LNCAP (cell line): ENCODE data around the gene COG8.

Experiments used
- TF ChIP-seq, protein P1 (sequence below): fragments of 450-650 bp; IDR thresholded peaks from 2 replicates; pipeline ENCODE4 v1.5.1; 2017; ENCODE audit warnings: mild to moderate bottlenecking

The COG8 gene

DNA sequence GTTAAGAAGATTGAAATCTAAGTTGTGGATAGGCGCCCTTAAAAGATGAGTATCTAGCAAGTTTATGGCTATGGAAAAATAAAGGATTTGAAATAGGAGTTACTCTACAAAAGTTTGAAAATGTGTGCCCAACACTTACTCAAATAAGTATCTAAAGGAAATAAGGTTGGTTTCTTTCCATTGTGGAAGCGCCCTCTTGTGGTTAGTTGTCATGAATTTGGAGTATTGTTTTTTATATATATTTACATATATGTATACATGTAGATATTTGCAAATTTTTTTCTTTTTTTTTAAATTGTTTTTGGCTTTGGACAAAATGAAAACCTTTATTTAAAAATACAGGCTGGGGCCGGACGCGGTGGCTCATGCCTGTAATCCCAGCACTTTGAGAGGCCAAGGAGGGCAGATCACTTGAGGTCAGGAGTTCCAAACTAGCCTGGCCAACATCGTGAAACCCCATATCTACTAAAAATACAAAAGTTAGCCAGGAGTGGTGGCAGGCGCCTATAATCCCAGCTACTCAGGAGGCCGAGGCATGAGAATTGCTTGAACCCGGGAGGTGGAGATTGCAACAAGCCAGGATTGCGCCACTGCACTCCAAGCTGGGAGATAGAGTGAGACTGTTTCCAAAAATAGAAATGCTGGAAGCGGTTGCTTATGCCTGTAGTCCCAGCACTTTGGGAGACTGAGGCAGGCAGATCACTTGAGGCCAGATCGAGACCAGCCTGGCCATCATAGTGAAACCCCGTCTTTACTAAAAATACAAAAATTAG lies 52.2 kb downstream of the COG8 start:
- TF ChIP-seq, protein P1, sequence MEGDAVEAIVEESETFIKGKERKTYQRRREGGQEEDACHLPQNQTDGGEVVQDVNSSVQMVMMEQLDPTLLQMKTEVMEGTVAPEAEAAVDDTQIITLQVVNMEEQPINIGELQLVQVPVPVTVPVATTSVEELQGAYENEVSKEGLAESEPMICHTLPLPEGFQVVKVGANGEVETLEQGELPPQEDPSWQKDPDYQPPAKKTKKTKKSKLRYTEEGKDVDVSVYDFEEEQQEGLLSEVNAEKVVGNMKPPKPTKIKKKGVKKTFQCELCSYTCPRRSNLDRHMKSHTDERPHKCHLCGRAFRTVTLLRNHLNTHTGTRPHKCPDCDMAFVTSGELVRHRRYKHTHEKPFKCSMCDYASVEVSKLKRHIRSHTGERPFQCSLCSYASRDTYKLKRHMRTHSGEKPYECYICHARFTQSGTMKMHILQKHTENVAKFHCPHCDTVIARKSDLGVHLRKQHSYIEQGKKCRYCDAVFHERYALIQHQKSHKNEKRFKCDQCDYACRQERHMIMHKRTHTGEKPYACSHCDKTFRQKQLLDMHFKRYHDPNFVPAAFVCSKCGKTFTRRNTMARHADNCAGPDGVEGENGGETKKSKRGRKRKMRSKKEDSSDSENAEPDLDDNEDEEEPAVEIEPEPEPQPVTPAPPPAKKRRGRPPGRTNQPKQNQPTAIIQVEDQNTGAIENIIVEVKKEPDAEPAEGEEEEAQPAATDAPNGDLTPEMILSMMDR = peak; percentile 59; the same call in 1 of the 2 replicates

DNA sequence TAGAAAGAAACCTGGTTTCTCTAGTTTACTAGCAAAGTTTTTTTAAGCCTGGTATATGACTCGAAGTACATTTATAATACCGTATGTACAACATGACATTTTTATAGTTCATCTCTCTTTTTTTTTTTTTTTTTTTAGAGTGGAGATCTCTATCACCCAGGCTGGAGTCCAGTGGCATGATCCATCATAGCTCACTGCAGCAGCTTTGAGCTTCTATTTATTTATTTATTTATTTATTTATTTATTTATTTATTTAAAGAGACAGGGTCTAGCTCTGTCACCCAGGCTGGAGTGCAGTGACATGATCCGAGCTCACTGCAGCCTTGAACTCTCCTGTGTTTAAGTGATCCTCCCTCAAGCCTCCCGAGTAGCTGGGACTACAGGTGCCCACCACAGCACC lies 54.1 kb downstream of the COG8 start:
- TF ChIP-seq, protein P1 = no peak

DNA sequence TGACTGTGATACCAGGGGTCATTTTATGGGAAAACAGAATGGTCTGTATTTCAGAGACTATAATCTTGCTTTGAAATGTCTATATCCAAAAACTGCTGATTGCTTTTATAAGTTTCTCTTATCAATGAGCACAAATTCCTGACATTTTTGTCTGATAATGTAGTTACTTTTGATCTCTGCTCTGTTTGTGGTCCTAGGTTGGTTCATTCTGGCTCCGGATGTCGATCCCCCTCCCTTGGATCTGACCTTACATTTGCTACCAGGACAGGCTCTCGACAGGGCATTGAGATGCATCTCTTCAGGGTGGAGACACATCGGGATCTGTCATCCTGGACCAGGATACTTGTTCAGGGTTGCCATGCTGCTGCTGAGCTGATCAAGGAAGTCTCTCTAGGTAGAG lies 55.5 kb downstream of the COG8 start:
- TF ChIP-seq, protein P1 = no peak

DNA sequence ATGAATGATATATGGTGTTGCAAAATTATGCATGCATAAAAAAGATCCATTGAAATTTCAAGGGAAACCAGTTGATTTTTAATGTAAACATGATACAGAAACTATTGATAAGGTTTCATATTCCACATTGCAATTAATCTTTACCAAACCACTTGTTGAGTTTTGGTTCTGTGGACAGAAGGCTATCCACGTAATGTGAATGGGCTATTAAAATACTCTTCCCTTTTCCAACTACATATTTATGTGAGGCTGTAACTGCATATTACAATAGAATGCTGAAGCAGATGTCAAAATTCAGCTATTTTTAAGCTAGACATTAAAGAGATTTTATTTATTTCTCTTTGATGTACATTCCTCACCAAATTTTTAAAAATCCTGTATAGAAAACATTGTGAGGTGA lies 62.0 kb downstream of the COG8 start:
- TF ChIP-seq, protein P1 = no peak
